ENCODE data around the gene WRAP73.

The WRAP73 gene

GRCh38 chr1:3681898-3682806 lies 32.2 kb upstream of the WRAP73 start:
- H3K4me3 ChIP-seq (ENCODE audit: low read depth, low read length): no peak overlapping the region
- no peak for TF ChIP-seq CTCF (IDR thresholded peaks at IDR 0.05; ENCODE audit: borderline replicate concordance, insufficient read depth, low read depth, low read length)

- H3K4me3 ChIP-seq (ENCODE audit: low read depth, low read length): no peak overlapping the region
- TF ChIP-seq CTCF (IDR thresholded peaks at IDR 0.05; ENCODE audit: borderline replicate concordance, insufficient read depth, low read depth, low read length): no peak
These were observed 31.5 kb upstream of the WRAP73 start for GRCh38 chr1:3681231-3681897.

- no peak for TF ChIP-seq CTCF (IDR thresholded peaks at IDR 0.05; ENCODE audit: borderline replicate concordance, insufficient read depth, low read depth, low read length)
- no peak overlapping the region for H3K4me3 ChIP-seq (ENCODE audit: low read depth, low read length)
These were observed 30.8 kb upstream of the WRAP73 start for GRCh38 chr1:3680488-3681230.

GRCh38 chr1:3679799-3680453 lies 30.0 kb upstream of the WRAP73 start:
- H3K4me3 ChIP-seq (ENCODE audit: low read depth, low read length): no peak overlapping the region
- TF ChIP-seq CTCF (IDR thresholded peaks at IDR 0.05; ENCODE audit: borderline replicate concordance, insufficient read depth, low read depth, low read length): no peak

GRCh38 chr1:3679098-3679555 lies 29.2 kb upstream of the WRAP73 start:
- no peak for TF ChIP-seq CTCF (IDR thresholded peaks at IDR 0.05; ENCODE audit: borderline replicate concordance, insufficient read depth, low read depth, low read length)

GRCh38 chr1:3678361-3679097 lies 28.6 kb upstream of the WRAP73 start:
- no peak for TF ChIP-seq CTCF (IDR thresholded peaks at IDR 0.05; ENCODE audit: borderline replicate concordance, insufficient read depth, low read depth, low read length)
- no peak overlapping the region for H3K4me3 ChIP-seq (ENCODE audit: low read depth, low read length)

More at GRCh38 chr1:3679098-3679555, 29.2 kb upstream of the WRAP73 start:
- no peak overlapping the region for H3K4me3 ChIP-seq (ENCODE audit: low read depth, low read length)

Measured in GM12875 (cell line).